CD4-positive, alpha-beta T cell treated with Interleukin-21 for 1 hour (primary cell): ENCODE results near the gene EIF4ENIF1.
"Not testable (repeated sequence)": the region's sequence is repeated elsewhere in the genome, so short reads cannot be mapped to it uniquely, and the experiment has no call there.

Experiments
- DNase-seq: peaks from one replicate; pipeline ENCODE4 v3.0.0-alpha.2; 2020

The EIF4ENIF1 gene

GRCh38 chr22:31442768-31443489, 46.7 kb downstream of the EIF4ENIF1 start:
- no peak for DNase-seq

GRCh38 chr22:31441652-31442051, 48.0 kb downstream of the EIF4ENIF1 start:
- no peak for DNase-seq

GRCh38 chr22:31440681-31441080, 49.0 kb downstream of the EIF4ENIF1 start:
- DNase-seq: no peak

GRCh38 chr22:31439808-31440207, 49.8 kb downstream of the EIF4ENIF1 start:
- no peak for DNase-seq

GRCh38 chr22:31436132-31436531, 53.5 kb downstream of the EIF4ENIF1 start:
- no peak for DNase-seq

- no peak for DNase-seq
These were observed 57.7 kb downstream of the EIF4ENIF1 start for GRCh38 chr22:31431950-31432349.

- no peak for DNase-seq
These were observed 64.2 kb downstream of the EIF4ENIF1 start for GRCh38 chr22:31425331-31426050.

GRCh38 chr22:31402350-31402749, 87.3 kb downstream of the EIF4ENIF1 start:
- DNase-seq: not testable (repeated sequence)

- DNase-seq: no peak
These were observed 89.6 kb downstream of the EIF4ENIF1 start for GRCh38 chr22:31400023-31400397.

GRCh38 chr22:31399211-31400022, 90.2 kb downstream of the EIF4ENIF1 start, which contains the start of gene DRG1:
TSS of gene DRG1 (plus strand) at chr22:31399604. CDS start at chr22:31399684, 80 bp downstream.
- peak; percentile 96 for DNase-seq

- no peak for DNase-seq
These were observed 91.4 kb downstream of the EIF4ENIF1 start for GRCh38 chr22:31398231-31398630.

- DNase-seq: no peak
These were observed 95.3 kb downstream of the EIF4ENIF1 start for GRCh38 chr22:31394326-31394725.

GRCh38 chr22:31393893-31394292, 95.7 kb downstream of the EIF4ENIF1 start:
- no peak for DNase-seq
